Measurements from ENCODE around the gene MRM2.

GRCh38 chr7:2213551-2214215 lies 28.3 kb downstream of the MRM2 start:
- TF ChIP-seq CTCF (conservative IDR thresholded peaks at IDR 0.05; ENCODE audit: low read length) (no peak), EZH2phosphoT487 (IDR thresholded peaks at IDR 0.05; ENCODE audit: borderline replicate concordance, low read depth, low read length) (no peak)

Data from OCI-LY7 (cell line).